ENCODE results near the gene MTRF1L.
"Not testable (repeated sequence)": the region's sequence is repeated elsewhere in the genome, so short reads cannot be mapped to it uniquely, and the experiment has no call there.

Gene MTRF1L

DNA sequence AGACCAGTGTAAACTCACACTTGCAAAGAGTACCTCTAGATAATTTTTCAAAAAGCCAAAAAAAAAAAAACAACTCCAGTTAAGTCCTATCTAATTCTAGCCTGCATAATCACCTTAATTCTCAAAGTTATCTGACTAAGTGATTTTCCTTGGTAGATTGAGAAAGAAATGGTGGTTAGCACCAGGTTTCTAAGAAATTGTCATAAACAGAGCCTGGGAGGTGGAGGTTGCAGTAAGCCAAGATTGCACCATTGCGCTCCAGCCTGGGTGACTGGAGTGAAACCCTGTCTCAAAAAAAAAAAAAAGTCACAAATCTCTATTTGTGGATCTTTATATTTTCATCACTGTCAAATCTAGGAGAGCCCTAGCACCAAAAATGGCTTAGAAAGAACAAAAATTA, 28.6 kb downstream of the MTRF1L start:
- Histone ChIP-seq H3K9ac (ENCODE audit: low read length in 2 of 2) (no peak overlapping the region), H3K36me3 (ENCODE audit: control insufficient read depth in 2 of 2, insufficient read depth in 2 of 2, low read length in 2 of 2) (peaks cover 0 to 3% of the 10 kb centered on the region in 2 donors), H3K4me3 (ENCODE audit: low read length in 2 of 2) (no peak overlapping the region), H3K4me1 (ENCODE audit: control insufficient read depth, insufficient read depth, low read length) (no peaks in the 10 kb centered on the region), H3K27me3 (ENCODE audit: control insufficient read depth in 1 of 2, insufficient read depth in 2 of 2, low read length in 2 of 2) (no peaks in the 10 kb centered on the region), H3K9me3 (ENCODE audit: control insufficient read depth in 2 of 2, low read length in 2 of 2) (no peaks in the 10 kb centered on the region), H3K27ac (ENCODE audit: low read length) (no peak overlapping the region)

DNA sequence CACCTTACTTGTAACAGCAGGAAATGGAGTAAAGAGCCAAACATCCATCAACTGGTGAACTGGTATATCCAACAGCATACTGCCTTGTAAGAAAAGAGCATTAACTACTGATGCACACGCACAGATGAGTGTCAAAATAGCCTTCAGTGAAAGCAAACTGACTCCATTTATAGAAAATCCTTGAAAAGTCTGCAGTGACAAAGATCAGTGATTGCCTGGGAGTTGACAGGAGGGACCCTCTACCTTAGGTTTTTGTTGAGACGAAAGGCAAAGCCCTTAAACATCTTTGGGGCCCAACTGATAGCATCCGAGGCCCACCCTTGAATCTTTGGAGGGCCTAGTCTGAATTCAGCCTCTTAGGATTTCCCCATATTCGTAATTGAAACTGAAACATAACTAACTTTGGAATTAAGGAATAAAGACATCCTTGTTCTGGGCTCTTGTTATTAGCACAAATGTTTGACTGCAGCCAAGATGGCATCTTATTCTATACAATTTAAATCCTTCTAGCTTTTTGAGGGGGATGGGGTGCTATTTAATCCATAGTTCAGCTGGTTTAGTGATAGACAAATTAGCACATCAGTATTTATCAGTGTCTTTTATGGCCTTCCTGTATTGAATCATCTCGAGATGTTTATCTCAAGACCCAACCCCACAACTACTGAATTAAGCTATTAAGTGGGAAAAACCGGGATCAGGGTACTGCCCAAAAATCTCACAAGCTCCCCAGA, 32.7 kb downstream of the MTRF1L start:
- no peaks in the 10 kb centered on the region for H3K27me3 ChIP-seq (ENCODE audit: control insufficient read depth in 1 of 2, insufficient read depth in 2 of 2, low read length in 2 of 2)
- H3K9me3 ChIP-seq (ENCODE audit: control insufficient read depth in 2 of 2, low read length in 2 of 2), result no peaks in the 10 kb centered on the region
- H3K4me1 ChIP-seq (ENCODE audit: control insufficient read depth, insufficient read depth, low read length), result no peaks in the 10 kb centered on the region
- H3K9ac ChIP-seq (ENCODE audit: low read length in 2 of 2), result no peak overlapping the region
- no peak overlapping the region for H3K27ac ChIP-seq (ENCODE audit: low read length)
- H3K4me3 ChIP-seq (ENCODE audit: low read length in 2 of 2), result no peak overlapping the region
- H3K36me3 ChIP-seq (ENCODE audit: control insufficient read depth in 2 of 2, insufficient read depth in 2 of 2, low read length in 2 of 2), result peaks cover 0 to 3% of the 10 kb centered on the region in 2 donors

DNA sequence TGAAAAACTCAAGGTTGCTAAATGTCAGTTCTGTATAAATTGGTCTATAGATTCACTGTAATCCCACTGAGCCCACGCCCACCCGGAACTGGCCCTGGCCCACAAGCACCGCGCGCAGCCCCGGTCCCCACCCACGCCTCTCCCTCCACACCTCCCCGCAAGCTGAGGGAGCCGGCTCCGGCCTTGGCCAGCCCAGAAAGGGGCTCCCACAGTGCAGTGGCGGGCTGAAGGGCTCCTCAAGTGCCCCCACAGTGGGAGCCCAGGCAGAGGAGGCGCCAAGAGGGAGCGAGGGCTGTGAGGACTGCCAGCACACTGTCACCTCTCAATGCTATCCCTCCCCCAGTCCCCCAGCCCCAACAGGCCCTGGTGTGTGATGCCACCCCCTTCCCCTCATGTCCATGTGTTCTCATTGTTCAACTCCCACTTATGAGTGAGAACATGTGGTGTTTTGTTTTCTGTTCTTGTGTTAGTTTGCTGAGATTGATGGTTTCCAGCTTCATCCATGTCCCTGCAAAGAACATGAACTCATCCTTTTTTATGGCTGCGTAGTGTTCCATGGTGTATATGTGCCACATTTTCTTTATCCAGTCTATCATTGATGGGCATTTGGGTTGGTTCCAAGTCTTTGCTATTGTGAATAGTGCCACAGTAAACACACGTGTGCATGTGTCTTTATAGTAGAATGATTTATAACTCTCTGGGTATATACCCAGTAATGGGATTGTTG, 36.2 kb downstream of the MTRF1L start:
- not testable (repeated sequence) for H3K4me1 ChIP-seq (ENCODE audit: control insufficient read depth, insufficient read depth, low read length); H3K9me3 ChIP-seq (ENCODE audit: control insufficient read depth in 2 of 2, low read length in 2 of 2); H3K27me3 ChIP-seq (ENCODE audit: control insufficient read depth in 1 of 2, insufficient read depth in 2 of 2, low read length in 2 of 2); H3K27ac ChIP-seq (ENCODE audit: low read length); H3K9ac ChIP-seq (ENCODE audit: low read length in 2 of 2); H3K36me3 ChIP-seq (ENCODE audit: control insufficient read depth in 2 of 2, insufficient read depth in 2 of 2, low read length in 2 of 2); H3K4me3 ChIP-seq (ENCODE audit: low read length in 2 of 2)

DNA sequence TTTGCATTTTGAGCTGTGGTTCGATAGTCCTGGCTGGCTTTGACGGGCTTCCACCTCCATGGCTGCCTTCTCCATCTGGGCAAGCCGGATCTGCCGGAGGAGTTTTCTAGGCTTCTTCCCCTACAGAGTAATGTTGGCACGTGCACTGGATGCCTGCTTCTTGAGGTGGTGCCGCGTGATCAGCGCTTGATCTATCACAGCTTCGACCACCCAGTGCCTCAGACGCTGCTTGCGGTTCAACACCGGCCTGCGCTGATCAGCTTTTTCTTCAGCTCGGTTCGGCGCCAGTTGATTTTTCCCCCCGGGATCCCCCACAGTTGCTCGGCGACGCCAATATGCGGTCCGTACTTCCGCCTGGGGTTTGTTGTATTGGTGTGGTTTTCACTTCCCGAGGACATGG, 43.2 kb downstream of the MTRF1L start:
- Histone ChIP-seq H3K9me3 (ENCODE audit: control insufficient read depth in 2 of 2, low read length in 2 of 2) (no peaks in the 10 kb centered on the region), H3K27me3 (ENCODE audit: control insufficient read depth in 1 of 2, insufficient read depth in 2 of 2, low read length in 2 of 2) (no peaks in the 10 kb centered on the region), H3K4me3 (ENCODE audit: low read length in 2 of 2) (no peak overlapping the region), H3K27ac (ENCODE audit: low read length) (no peak overlapping the region), H3K36me3 (ENCODE audit: control insufficient read depth in 2 of 2, insufficient read depth in 2 of 2, low read length in 2 of 2) (no peaks in the 10 kb centered on the region), H3K9ac (ENCODE audit: low read length in 2 of 2) (no peak overlapping the region), H3K4me1 (ENCODE audit: control insufficient read depth, insufficient read depth, low read length) (no peaks in the 10 kb centered on the region)

DNA sequence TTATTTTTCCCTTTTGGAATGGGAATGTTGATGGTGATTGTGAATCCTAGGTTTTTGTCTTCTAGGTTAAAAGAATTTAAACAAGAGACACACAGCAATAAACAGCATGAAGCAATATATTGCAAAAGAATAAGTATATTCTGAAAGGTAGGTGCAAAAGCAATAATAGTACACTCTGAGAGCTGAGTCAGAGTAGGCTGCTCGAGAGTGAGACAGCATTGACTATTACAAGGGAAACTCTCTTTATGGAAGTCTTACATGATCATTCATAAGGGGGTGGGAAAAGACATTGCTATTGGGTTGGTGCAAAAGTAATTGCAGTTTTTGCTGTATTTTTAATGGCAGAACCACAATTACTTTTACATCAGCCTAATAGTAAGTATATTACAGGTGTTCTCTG, 44.7 kb downstream of the MTRF1L start:
- Histone ChIP-seq H3K36me3 (ENCODE audit: control insufficient read depth in 2 of 2, insufficient read depth in 2 of 2, low read length in 2 of 2) (no peaks in the 10 kb centered on the region), H3K4me1 (ENCODE audit: control insufficient read depth, insufficient read depth, low read length) (no peaks in the 10 kb centered on the region), H3K4me3 (ENCODE audit: low read length in 2 of 2) (no peak overlapping the region), H3K27ac (ENCODE audit: low read length) (no peak overlapping the region), H3K9me3 (ENCODE audit: control insufficient read depth in 2 of 2, low read length in 2 of 2) (no peaks in the 10 kb centered on the region), H3K27me3 (ENCODE audit: control insufficient read depth in 1 of 2, insufficient read depth in 2 of 2, low read length in 2 of 2) (no peaks in the 10 kb centered on the region), H3K9ac (ENCODE audit: low read length in 2 of 2) (no peak overlapping the region)

DNA sequence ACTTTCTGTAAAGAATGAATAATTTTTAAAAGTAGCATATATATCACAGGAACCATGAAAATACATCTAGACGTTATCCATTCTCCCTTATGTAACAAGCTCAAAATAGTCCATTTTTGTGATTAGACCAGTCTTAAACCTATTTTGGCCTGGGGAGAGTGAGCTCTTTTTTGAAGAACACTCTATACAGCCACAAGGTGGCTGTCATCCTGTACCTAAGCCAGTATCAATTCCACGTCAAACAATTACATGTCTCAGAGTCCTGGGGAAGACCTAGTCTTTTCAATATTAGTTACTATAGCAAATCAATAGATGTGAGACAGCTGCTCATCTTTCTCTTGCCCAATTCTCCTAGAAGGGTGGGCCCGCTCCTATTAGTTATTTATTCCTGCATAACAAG, 48.1 kb downstream of the MTRF1L start:
- Histone ChIP-seq H3K9me3 (ENCODE audit: control insufficient read depth in 2 of 2, low read length in 2 of 2) (no peaks in the 10 kb centered on the region), H3K36me3 (ENCODE audit: control insufficient read depth in 2 of 2, insufficient read depth in 2 of 2, low read length in 2 of 2) (no peaks in the 10 kb centered on the region), H3K4me1 (ENCODE audit: control insufficient read depth, insufficient read depth, low read length) (no peaks in the 10 kb centered on the region), H3K4me3 (ENCODE audit: low read length in 2 of 2) (no peak overlapping the region), H3K9ac (ENCODE audit: low read length in 2 of 2) (no peak overlapping the region), H3K27me3 (ENCODE audit: control insufficient read depth in 1 of 2, insufficient read depth in 2 of 2, low read length in 2 of 2) (no peaks in the 10 kb centered on the region), H3K27ac (ENCODE audit: low read length) (no peak overlapping the region)

DNA sequence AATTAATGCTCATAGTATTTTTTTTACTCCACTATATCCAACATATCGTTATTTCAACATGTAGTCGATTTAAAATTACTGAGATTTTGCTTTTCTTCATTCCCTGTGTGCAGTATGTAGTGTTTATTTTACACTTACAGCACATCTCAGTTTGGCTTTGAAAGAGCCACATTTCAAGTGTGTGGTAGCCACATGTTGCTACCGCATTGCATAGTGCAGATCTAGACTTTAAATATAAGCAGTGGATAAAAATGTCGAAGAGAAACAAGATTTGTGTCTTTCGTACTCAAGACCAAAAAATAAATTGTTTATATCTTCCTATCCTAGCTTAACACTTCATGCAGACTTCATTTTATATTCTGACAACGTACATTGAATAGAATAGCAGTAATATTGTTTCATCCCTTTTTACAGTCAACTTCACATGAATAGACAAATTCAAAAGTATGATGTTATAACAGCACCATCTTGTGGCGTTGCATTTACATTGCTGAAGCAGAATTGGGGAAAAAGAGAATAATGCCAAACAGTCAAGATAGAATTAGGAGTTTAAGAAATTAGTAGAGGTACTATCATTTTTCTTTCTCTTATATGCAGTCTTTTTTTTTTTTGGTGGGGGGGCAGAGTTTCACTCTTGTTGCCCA, 49.5 kb downstream of the MTRF1L start:
- no peak overlapping the region for H3K27ac ChIP-seq (ENCODE audit: low read length)
- no peak overlapping the region for H3K9ac ChIP-seq (ENCODE audit: low read length in 2 of 2)
- H3K4me1 ChIP-seq (ENCODE audit: control insufficient read depth, insufficient read depth, low read length), result no peaks in the 10 kb centered on the region
- H3K4me3 ChIP-seq (ENCODE audit: low read length in 2 of 2), result no peak overlapping the region
- no peaks in the 10 kb centered on the region for H3K9me3 ChIP-seq (ENCODE audit: control insufficient read depth in 2 of 2, low read length in 2 of 2)
- H3K36me3 ChIP-seq (ENCODE audit: control insufficient read depth in 2 of 2, insufficient read depth in 2 of 2, low read length in 2 of 2), result no peaks in the 10 kb centered on the region
- H3K27me3 ChIP-seq (ENCODE audit: control insufficient read depth in 1 of 2, insufficient read depth in 2 of 2, low read length in 2 of 2), result no peaks in the 10 kb centered on the region

DNA sequence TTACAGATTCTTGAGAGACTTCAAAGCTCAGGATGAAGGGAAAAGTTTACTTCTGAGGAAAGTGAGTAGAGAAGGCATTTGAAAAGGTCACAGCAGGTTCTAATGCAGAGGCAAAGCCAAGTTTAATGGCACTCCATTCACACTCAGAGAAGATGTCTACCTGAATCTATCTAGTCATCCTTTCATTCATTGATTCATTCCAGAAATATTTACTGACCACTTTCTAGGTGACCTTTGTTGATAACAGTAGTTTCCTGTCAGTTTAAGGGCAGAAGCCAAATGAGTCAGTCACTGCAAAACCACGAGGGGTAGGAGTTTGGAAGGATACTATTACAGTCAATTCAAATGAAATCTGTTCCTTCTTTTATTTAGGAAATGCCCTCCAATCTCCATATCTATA, 50.5 kb downstream of the MTRF1L start:
- H3K4me1 ChIP-seq (ENCODE audit: control insufficient read depth, insufficient read depth, low read length), result no peaks in the 10 kb centered on the region
- H3K27ac ChIP-seq (ENCODE audit: low read length), result no peak overlapping the region
- H3K9me3 ChIP-seq (ENCODE audit: control insufficient read depth in 2 of 2, low read length in 2 of 2), result no peaks in the 10 kb centered on the region
- H3K27me3 ChIP-seq (ENCODE audit: control insufficient read depth in 1 of 2, insufficient read depth in 2 of 2, low read length in 2 of 2), result no peaks in the 10 kb centered on the region
- no peaks in the 10 kb centered on the region for H3K36me3 ChIP-seq (ENCODE audit: control insufficient read depth in 2 of 2, insufficient read depth in 2 of 2, low read length in 2 of 2)
- no peak overlapping the region for H3K9ac ChIP-seq (ENCODE audit: low read length in 2 of 2)
- no peak overlapping the region for H3K4me3 ChIP-seq (ENCODE audit: low read length in 2 of 2)

DNA sequence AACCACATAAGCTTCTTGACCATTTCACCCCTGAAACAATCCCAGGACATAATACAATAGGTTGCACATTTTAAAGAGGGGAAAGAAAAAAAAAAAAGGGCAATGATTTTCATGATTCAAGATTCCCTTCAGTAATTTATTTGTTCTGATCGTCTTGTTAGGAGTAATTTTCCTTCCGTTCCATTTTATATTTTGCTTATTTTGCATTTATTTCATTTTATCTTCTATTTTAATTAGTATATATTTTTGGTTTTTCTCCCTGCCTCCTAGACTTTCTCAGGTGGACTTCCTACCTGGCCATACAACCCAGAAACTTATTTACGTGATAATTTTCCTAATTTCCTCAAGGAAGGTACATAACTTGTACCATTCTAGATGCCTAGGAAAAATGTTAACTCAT, 52.3 kb downstream of the MTRF1L start:
- H3K27me3 ChIP-seq (ENCODE audit: control insufficient read depth in 1 of 2, insufficient read depth in 2 of 2, low read length in 2 of 2), result no peaks in the 10 kb centered on the region
- H3K9ac ChIP-seq (ENCODE audit: low read length in 2 of 2), result no peak overlapping the region
- H3K36me3 ChIP-seq (ENCODE audit: control insufficient read depth in 2 of 2, insufficient read depth in 2 of 2, low read length in 2 of 2), result no peaks in the 10 kb centered on the region
- H3K4me3 ChIP-seq (ENCODE audit: low read length in 2 of 2), result no peak overlapping the region
- H3K9me3 ChIP-seq (ENCODE audit: control insufficient read depth in 2 of 2, low read length in 2 of 2), result no peaks in the 10 kb centered on the region
- H3K27ac ChIP-seq (ENCODE audit: low read length), result no peak overlapping the region
- no peaks in the 10 kb centered on the region for H3K4me1 ChIP-seq (ENCODE audit: control insufficient read depth, insufficient read depth, low read length)

DNA sequence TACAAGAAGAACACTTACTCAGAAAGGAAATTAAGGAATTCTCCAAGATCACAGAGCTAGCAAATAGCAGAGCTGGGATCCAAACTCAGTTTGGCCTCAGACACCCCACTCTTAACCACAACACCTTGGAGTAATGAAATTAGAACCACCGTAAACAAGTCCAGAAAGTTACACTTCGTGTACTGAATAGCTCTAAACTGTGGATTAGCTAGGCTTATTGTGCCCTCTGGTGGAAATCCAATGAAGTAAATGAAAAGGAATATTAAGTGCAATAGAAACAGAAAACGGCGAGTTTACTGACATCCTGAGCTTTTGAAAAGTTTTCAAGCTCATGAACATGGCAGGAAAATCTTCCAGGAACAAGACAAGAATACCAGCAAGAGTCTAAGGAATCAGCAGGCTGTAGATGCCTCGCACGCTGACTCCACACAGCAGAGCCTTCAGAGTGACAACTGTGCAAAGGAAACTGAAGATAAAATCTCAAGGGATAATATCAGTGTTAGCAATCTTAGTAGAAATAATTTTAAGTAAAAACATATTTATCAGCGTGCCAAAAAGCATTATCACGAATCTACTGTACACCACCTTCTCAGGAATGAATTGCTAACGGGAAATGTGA, 54.2 kb downstream of the MTRF1L start:
- no peaks in the 10 kb centered on the region for H3K9me3 ChIP-seq (ENCODE audit: control insufficient read depth in 2 of 2, low read length in 2 of 2)
- H3K4me1 ChIP-seq (ENCODE audit: control insufficient read depth, insufficient read depth, low read length), result no peaks in the 10 kb centered on the region
- peak overlapping the region in 1 of 2 donors; percentile 30 for H3K9ac ChIP-seq (ENCODE audit: low read length in 2 of 2)
- no peaks in the 10 kb centered on the region for H3K27me3 ChIP-seq (ENCODE audit: control insufficient read depth in 1 of 2, insufficient read depth in 2 of 2, low read length in 2 of 2)
- H3K27ac ChIP-seq (ENCODE audit: low read length), result no peak overlapping the region
- no peaks in the 10 kb centered on the region for H3K36me3 ChIP-seq (ENCODE audit: control insufficient read depth in 2 of 2, insufficient read depth in 2 of 2, low read length in 2 of 2)
- peak overlapping the region; percentile 17 to 31 for H3K4me3 ChIP-seq (ENCODE audit: low read length in 2 of 2)

All from stomach smooth muscle (tissue), 2 donors.